Measurements from ENCODE around the gene ABO. TPM values are rescaled to one million over a fixed set of nuclear protein-coding genes. Genes with fewer than 3 reads are reported as not detected.

The ABO gene
- total and polyA plus RNA-seq, 2 of the 8 experiments (the other 6 are each of a cell fraction or from before 2014, with no cell fraction given) = 0.03 TPM; not detected in 1

GRCh38 chr9:133210609-133211008 is 64.4 kb downstream of the ABO start:
- H4K20me1 ChIP-seq (replicated peaks in 1 of 2; ENCODE audit: control insufficient read depth in 1 of 2, insufficient read depth in 2 of 2, low read length in 2 of 2) = no peaks in the 10 kb centered on the region
- no peak overlapping the region for H2BK5ac ChIP-seq (ENCODE audit: low read depth, low read length)
- H3K56ac ChIP-seq (replicated peaks; ENCODE audit: insufficient read length, low read depth, low read length) = no peak overlapping the region
- H3K23me2 ChIP-seq (ENCODE audit: low read depth, low read length) = no peaks in the 10 kb centered on the region
- no peak overlapping the region for H3K4ac ChIP-seq (replicated peaks; ENCODE audit: insufficient read length, low read depth, low read length)
- peaks cover 10 to 38% (median 33%) of the 10 kb centered on the region in 4 experiments for H3K27me3 ChIP-seq (replicated peaks in 1 of 4; ENCODE audit: control insufficient read depth in 3 of 4, extremely low read depth in 1 of 4, insufficient read depth in 3 of 4, low read length in 3 of 4)
- H4K5ac ChIP-seq (ENCODE audit: insufficient read length, low read depth, low read length) = no peak overlapping the region
- no peak overlapping the region for H4K91ac ChIP-seq (replicated peaks; ENCODE audit: insufficient read length, low read length)
- FAIRE-seq = no peak
- no peak overlapping the region for H2BK12ac ChIP-seq (ENCODE audit: low read depth, low read length)
- H3K27ac ChIP-seq (ENCODE audit: low read depth, low read length) = no peak overlapping the region
- no peak overlapping the region for H3K4me2 ChIP-seq (ENCODE audit: insufficient read depth in 1 of 2, low read depth in 2 of 2, low read length in 2 of 2)
- H2AFZ ChIP-seq (ENCODE audit: low read length) = no peak overlapping the region
- no peak overlapping the region for H2BK20ac ChIP-seq (ENCODE audit: low read length)
- H3K79me2 ChIP-seq (ENCODE audit: control insufficient read depth in 1 of 2, insufficient read depth in 2 of 2, low read length in 2 of 2) = no peaks in the 10 kb centered on the region
- H2BK15ac ChIP-seq (ENCODE audit: low read length) = no peak overlapping the region
- no peak overlapping the region for H3K14ac ChIP-seq (ENCODE audit: insufficient read length)
- no peaks in the 10 kb centered on the region for H3K79me1 ChIP-seq (ENCODE audit: low read depth, low read length)
- H2BK120ac ChIP-seq (replicated peaks; ENCODE audit: low read depth, low read length) = no peak overlapping the region
- no peak overlapping the region for H3K4me3 ChIP-seq (ENCODE audit: extremely low read depth in 1 of 4, insufficient read depth in 2 of 4, low read depth in 3 of 4, low read length in 4 of 4)
- 87% methylated on average over 7 of the region's 7 CpGs; no CpG with 5 or more reads in 1 of the 2 experiments for WGBS, 2 experiments (ENCODE audit: extremely low coverage in 1 of 2, insufficient coverage in 1 of 2, insufficient read length in 1 of 2, insufficient replicate concordance in 2 of 2, low coverage in 1 of 2, low lambda C conversion rate in 2 of 2, missing lambda C conversion rate in 1 of 2)
- H4K8ac ChIP-seq (ENCODE audit: extremely low read depth, insufficient read depth, low read length) = no peak overlapping the region
- no peaks in the 10 kb centered on the region for H3K36me3 ChIP-seq (ENCODE audit: control insufficient read depth in 2 of 4, insufficient read depth in 4 of 4, low read length in 3 of 4)
- no peak overlapping the region for H2AK5ac ChIP-seq (ENCODE audit: low read depth, low read length)
- POLR2A ChIA-PET (ENCODE audit: partially characterized antibody) = no interaction called here
- H3K9me3 ChIP-seq (ENCODE audit: insufficient read depth in 2 of 2, low read depth in 1 of 2, low read length in 1 of 2) = no peaks in the 10 kb centered on the region
- no peak overlapping the region for H3K23ac ChIP-seq (ENCODE audit: insufficient read length)
- H3K18ac ChIP-seq (ENCODE audit: extremely low read depth, low read length) = no peak overlapping the region
- H3K4me1 ChIP-seq (replicated peaks in 1 of 4; ENCODE audit: control insufficient read depth in 3 of 4, insufficient read depth in 4 of 4, low read length in 3 of 4) = no peaks in the 10 kb centered on the region
- no peak for DNase-seq (ENCODE audit: low read depth in 1 of 2, low spot score in 2 of 2)
- no peak overlapping the region for H3K9ac ChIP-seq (replicated peaks in 1 of 4; ENCODE audit: extremely low read depth in 1 of 4, low read depth in 3 of 4, low read length in 3 of 4)
- CTCF ChIA-PET (ENCODE audit: partially characterized antibody) = interaction anchor here (1.1 kb wide), 1 partner anchor 24 kb away, joined by 3 read pairs; no protein-coding TSS in a partner anchor
- TF ChIP-seq NANOG (IDR thresholded peaks at IDR 0.05; ENCODE audit: insufficient read depth, low read depth, low read length, poor library complexity, severe bottlenecking) (no peak), NRF1 (IDR thresholded peaks at IDR 0.05; ENCODE audit: low read depth, low read length) (no peak), MAFK (IDR thresholded peaks at IDR 0.05; ENCODE audit: low read depth, low read length) (no peak), ATF3 (IDR thresholded peaks at IDR 0.05; ENCODE audit: insufficient read depth, low read depth, low read length) (no peak), CTBP2 (IDR thresholded peaks at IDR 0.05; ENCODE audit: borderline replicate concordance, insufficient read depth, insufficient read length, low read length) (no peak), ASH2L (IDR thresholded peaks at IDR 0.05; ENCODE audit: low read length) (no peak), BACH1 (IDR thresholded peaks at IDR 0.05; ENCODE audit: low read length) (no peak), KDM1A (IDR thresholded peaks at IDR 0.05; ENCODE audit: borderline replicate concordance, low read length) (no peak), RAD21 (IDR thresholded peaks at IDR 0.05 in 1 of 2, conservative IDR thresholded peaks at IDR 0.05 in 1 of 2; ENCODE audit: low read depth in 2 of 2, low read length in 2 of 2) (no peak), ATF2 (IDR thresholded peaks at IDR 0.05; ENCODE audit: low read length) (no peak), CHD2 (IDR thresholded peaks at IDR 0.05; ENCODE audit: low read length) (no peak), EGR1 (IDR thresholded peaks at IDR 0.05; ENCODE audit: borderline replicate concordance, low read depth, low read length) (no peak)
